ENCODE data around the gene WDR93. TPM values are rescaled to one million over a fixed set of nuclear protein-coding genes. Genes with fewer than 3 reads are reported as not detected.

The WDR93 gene
- total RNA-seq, 1 experiment from 2014 or later = not detected

- CTCF ChIA-PET = interaction anchor here (0.6 to 2.0 kb wide), 11 partner anchors 8 to 962 kb away, joined by 3 to 61 read pairs (median 6); partner anchors contain the start of gene MESP1
- peak; percentile 80 for DNase-seq (ENCODE audit: low spot score)
- Histone ChIP-seq H3K4me3 (ENCODE audit: low read depth, low read length, poor library complexity, severe bottlenecking) (no peak overlapping the region), H3K36me3 (ENCODE audit: insufficient read depth, low read length, poor library complexity, severe bottlenecking) (no peaks in the 10 kb centered on the region), H3K27me3 (replicated peaks; ENCODE audit: insufficient read depth, low read depth, low read length, poor library complexity) (no peaks in the 10 kb centered on the region), H3K9me3 (ENCODE audit: low read depth, low read length, poor library complexity, severe bottlenecking) (no peaks in the 10 kb centered on the region), H3K4me1 (ENCODE audit: insufficient read depth, low read length, poor library complexity, severe bottlenecking) (peaks cover 12% of the 10 kb centered on the region), H3K27ac (ENCODE audit: low read depth, low read length, poor library complexity, severe bottlenecking) (peak overlapping the region; percentile 44)
- intact Hi-C loops (cut with micrococcal nuclease; ENCODE audit: unreplicated experiment) = loop anchor here (1.0 to 2.0 kb wide), 2 partner anchors 115 to 326 kb away; no protein-coding TSS in a partner anchor
- peak; percentile 98 for TF ChIP-seq CTCF (conservative IDR thresholded peaks at IDR 0.05; ENCODE audit: low read depth, low read length)
- TF ChIP-seq EZH2 (IDR thresholded peaks at IDR 0.05; ENCODE audit: borderline replicate concordance, low read depth, low read length, poor library complexity, severe bottlenecking) = no peak
- POLR2A ChIA-PET (ENCODE audit: low non-redundant PET) = interaction anchor here (0.6 kb wide), 1 partner anchor 153 kb away, joined by 8 read pairs; no protein-coding TSS in a partner anchor
- BruUV-seq (replicated peaks) = no TSS peak
Observed at GRCh38 chr15:89760303-89761008, 69.8 kb downstream of the WDR93 start.

- Histone ChIP-seq H3K4me3 (ENCODE audit: low read depth, low read length, poor library complexity, severe bottlenecking) (no peak overlapping the region), H3K9me3 (ENCODE audit: low read depth, low read length, poor library complexity, severe bottlenecking) (no peaks in the 10 kb centered on the region), H3K27me3 (replicated peaks; ENCODE audit: insufficient read depth, low read depth, low read length, poor library complexity) (no peaks in the 10 kb centered on the region), H3K27ac (ENCODE audit: low read depth, low read length, poor library complexity, severe bottlenecking) (no peak overlapping the region), H3K36me3 (ENCODE audit: insufficient read depth, low read length, poor library complexity, severe bottlenecking) (no peaks in the 10 kb centered on the region), H3K4me1 (ENCODE audit: insufficient read depth, low read length, poor library complexity, severe bottlenecking) (peaks cover 12% of the 10 kb centered on the region)
- TF ChIP-seq EZH2 (IDR thresholded peaks at IDR 0.05; ENCODE audit: borderline replicate concordance, low read depth, low read length, poor library complexity, severe bottlenecking) (no peak), CTCF (conservative IDR thresholded peaks at IDR 0.05; ENCODE audit: low read depth, low read length) (no peak)
- no peak for DNase-seq (ENCODE audit: low spot score)
- ChIA-PET CTCF (interaction anchor here (0.6 to 2.0 kb wide), 9 partner anchors 9 to 962 kb away, joined by 3 to 61 read pairs (median 6); partner anchors contain the start of gene MESP1), POLR2A (ENCODE audit: low non-redundant PET) (interaction anchor here (0.6 kb wide), 1 partner anchor 152 kb away, joined by 8 read pairs; no protein-coding TSS in a partner anchor)
- no TSS peak for BruUV-seq (replicated peaks)
- intact Hi-C loops (cut with micrococcal nuclease; ENCODE audit: unreplicated experiment) = loop anchor here (2.0 kb wide), 1 partner anchor 326 kb away; no protein-coding TSS in a partner anchor
Observed at GRCh38 chr15:89761009-89761831, 70.6 kb downstream of the WDR93 start.

- no peak for DNase-seq (ENCODE audit: low spot score)
- no peak for TF ChIP-seq CTCF (conservative IDR thresholded peaks at IDR 0.05; ENCODE audit: low read depth, low read length)
- no peaks in the 10 kb centered on the region for H3K9me3 ChIP-seq (ENCODE audit: low read depth, low read length, poor library complexity, severe bottlenecking)
Observed at GRCh38 chr15:89761929-89762328, 71.3 kb downstream of the WDR93 start.

More at GRCh38 chr15:89761929-89762328, 71.3 kb downstream of the WDR93 start:
- BruUV-seq (replicated peaks) = no TSS peak
- Histone ChIP-seq H3K4me1 (ENCODE audit: insufficient read depth, low read length, poor library complexity, severe bottlenecking) (peaks cover 12% of the 10 kb centered on the region), H3K36me3 (ENCODE audit: insufficient read depth, low read length, poor library complexity, severe bottlenecking) (no peaks in the 10 kb centered on the region), H3K27me3 (replicated peaks; ENCODE audit: insufficient read depth, low read depth, low read length, poor library complexity) (no peaks in the 10 kb centered on the region), H3K4me3 (ENCODE audit: low read depth, low read length, poor library complexity, severe bottlenecking) (no peak overlapping the region), H3K27ac (ENCODE audit: low read depth, low read length, poor library complexity, severe bottlenecking) (no peak overlapping the region)
- intact Hi-C loops (cut with micrococcal nuclease; ENCODE audit: unreplicated experiment) = loop anchor here (2.0 kb wide), 1 partner anchor 325 kb away; no protein-coding TSS in a partner anchor
- CTCF ChIA-PET = interaction anchor here (2.0 kb wide), 1 partner anchor 114 kb away, joined by 61 read pairs; no protein-coding TSS in a partner anchor
- POLR2A ChIA-PET (ENCODE audit: low non-redundant PET) = no interaction called here
